HepG2 (cell line): ENCODE results near the gene GPSM1. TPM values are rescaled to one million over a fixed set of nuclear protein-coding genes. Genes with fewer than 3 reads are reported as not detected.

ENCODE experiments used
- ATAC-seq: fragments of 200-7000 bp; cut with Tn5 transposase; 3 replicates; pipeline ENCODE4 v1.9.1; 2020; ENCODE audit warnings: mild to moderate bottlenecking, moderate library complexity
- BruUV-seq: library from RNA; stranded (reverse); fragments of 400-500 nt; replicated peaks from 2 replicates; lab custom pipeline; 2021; lab: Mats Ljungman, UMichigan
- CTCF ChIA-PET: fragments of 300-600 bp; formaldehyde crosslinking; extraction: SDS; loops from one replicate; lab custom pipeline; 2021; ENCODE audit warnings: low total read pairs, inconsistent platforms, low intra/inter-chr PET ratio; lab: Yijun Ruan, JAX
- POLR2A ChIA-PET: fragments of 350-600 bp; sonication (Branson Sonifier 250); formaldehyde crosslinking; loops from one replicate; lab custom pipeline; 2020; ENCODE audit warnings: antibody characterized with exemption, inconsistent platforms; lab: Yijun Ruan, JAX
- DNase-seq: peaks from one replicate; pipeline ENCODE4 v3.0.0-alpha.2; 2015; ENCODE audit warnings: low spot score
- FAIRE-seq: peaks from 3 replicates; lab custom pipeline; 2011; peaks lifted over from hg19 to GRCh38; lab: Jason Lieb, UNC
- H2AFZ ChIP-seq: one replicate; pipeline ENCODE4 v1.6.1; 2011; ENCODE audit warnings: low read length, inconsistent platforms
- H3K27ac ChIP-seq: fragments of 300-600 bp; 3 replicates; pipeline ENCODE4 v1.8.0; 2011; ENCODE audit warnings: mixed run types, mild to moderate bottlenecking, mixed read lengths, low read length, inconsistent platforms; ENCODE audit not compliant: insufficient read depth; ENCODE audit errors: extremely low read length
- H3K27me3 ChIP-seq, 2 experiments: fragments of 200-600 bp in 1 of 2; 2 replicates in 1 of 2; 3 replicates in 1 of 2; pipeline versions ENCODE4 v1.6.0 to v1.8.0; 2011; ENCODE audit warnings: low read length in 2 of 2, mild to moderate bottlenecking in 2 of 2, moderate library complexity in 2 of 2, inconsistent platforms in 1 of 2; ENCODE audit not compliant: insufficient read depth in 2 of 2, control insufficient read depth in 1 of 2
- H3K36me3 ChIP-seq, 2 experiments: fragments of 200-600 bp in 1 of 2; replicated peaks in 1 of 2; 2 replicates in 1 of 2; 3 replicates in 1 of 2; pipeline versions ENCODE4 v1.5.1 to v1.8.0; 2011; ENCODE audit warnings: low read length in 2 of 2, inconsistent platforms in 1 of 2; ENCODE audit not compliant: insufficient read depth in 2 of 2, control insufficient read depth in 1 of 2
- H3K4me1 ChIP-seq: 2 replicates; pipeline ENCODE4 v1.5.1; 2012; ENCODE audit warnings: low read length, inconsistent platforms; ENCODE audit not compliant: insufficient read depth
- H3K4me2 ChIP-seq: 2 replicates; pipeline ENCODE4 v1.6.0; 2011; ENCODE audit warnings: low read depth, low read length, inconsistent platforms
- H3K4me3 ChIP-seq, 3 experiments: fragments of 200-600 bp in 1 of 3; sonication (generic), shearing (Covaris generic) in 1 of 3; replicated peaks in 1 of 3; 2 replicates each; pipeline ENCODE4 v1.5.1; 2011 to 2016; ENCODE audit warnings: low read length in 3 of 3, inconsistent platforms in 2 of 3, low read depth in 2 of 3, mild to moderate bottlenecking in 2 of 3, control low read depth in 1 of 3, mixed read lengths in 1 of 3; ENCODE audit not compliant: insufficient read depth in 1 of 3
- H3K79me2 ChIP-seq: one replicate; pipeline ENCODE4 v1.6.1; 2011; ENCODE audit warnings: low read length, inconsistent platforms; ENCODE audit not compliant: insufficient read depth
- H3K9ac ChIP-seq: 2 replicates; pipeline ENCODE4 v1.6.0; 2011; ENCODE audit warnings: mild to moderate bottlenecking, low read depth, low read length, inconsistent platforms; ENCODE audit not compliant: insufficient read depth
- H3K9me3 ChIP-seq: 2 replicates; pipeline ENCODE4 v1.5.1; 2012; ENCODE audit warnings: mild to moderate bottlenecking, low read length
- H4K20me1 ChIP-seq: 2 replicates; pipeline ENCODE4 v1.6.0; 2011; ENCODE audit warnings: inconsistent platforms, mild to moderate bottlenecking, low read length, moderate library complexity; ENCODE audit not compliant: insufficient read depth
- GRHL1 ChIP-seq: sonication (generic); formaldehyde crosslinking; conservative IDR thresholded peaks from 2 replicates; pipeline ENCODE4 v1.8.0; 2022; ENCODE audit warnings: missing genetic modification reagents
- IKZF1 ChIP-seq: fragments of 450-650 bp; IDR thresholded peaks from 2 replicates; pipeline ENCODE4 v1.7.1; 2016
- KDM3A ChIP-seq: IDR thresholded peaks from 2 replicates; pipeline ENCODE4 v1.6.1; 2018; ENCODE audit warnings: low read depth, missing compliant biosample characterization
- MYPOP ChIP-seq: sonication (generic); formaldehyde crosslinking; IDR thresholded peaks from 2 replicates; pipeline ENCODE4 v1.8.1; 2023; ENCODE audit warnings: mild to moderate bottlenecking, moderate library complexity, missing genetic modification reagents
- NFE2L2 ChIP-seq: fragments of 150-350 bp; IDR thresholded peaks from 2 replicates; pipeline ENCODE4 v1.6.1; 2014; ENCODE audit warnings: low read length
- RXRA ChIP-seq: sonication (generic); formaldehyde crosslinking; IDR thresholded peaks from 2 replicates; pipeline ENCODE4 v1.5.1; 2020; ENCODE audit warnings: missing genetic modification reagents
- SMAD3 ChIP-seq: sonication (generic); formaldehyde crosslinking; IDR thresholded peaks from 2 replicates; pipeline ENCODE4 v1.4.0; 2020; ENCODE audit warnings: missing genetic modification reagents
- STAG1 ChIP-seq: sonication (generic); formaldehyde crosslinking; IDR thresholded peaks from 2 replicates; pipeline ENCODE4 v1.4.0; 2020; ENCODE audit warnings: missing genetic modification reagents
- ZNF143 ChIP-seq: sonication (generic); formaldehyde crosslinking; IDR thresholded peaks from 2 replicates; pipeline ENCODE4 v1.4.0; 2020; ENCODE audit warnings: missing genetic modification reagents
- ZNF335 ChIP-seq: sonication (generic); formaldehyde crosslinking; IDR thresholded peaks from 2 replicates; pipeline ENCODE4 v1.4.0; 2020; ENCODE audit warnings: missing genetic modification reagents
- ZNF354B ChIP-seq: sonication (generic); formaldehyde crosslinking; IDR thresholded peaks from 2 replicates; pipeline ENCODE4 v1.8.0; 2022; ENCODE audit warnings: mild to moderate bottlenecking, missing genetic modification reagents
- ZNF652 ChIP-seq: IDR thresholded peaks from 2 replicates; pipeline ENCODE4 v1.6.1; 2016; ENCODE audit warnings: low read depth, borderline replicate concordance
- ZNF777 ChIP-seq: sonication (generic); formaldehyde crosslinking; IDR thresholded peaks from 2 replicates; pipeline ENCODE4 v1.4.0; 2020; ENCODE audit warnings: missing genetic modification reagents
- WGBS: methylation state at CpG from one replicate; pipeline ENCODE4 v1.1.6; 2017; ENCODE audit warnings: low lambda C conversion rate; 5-methylcytosine and 5-hydroxymethylcytosine counted together
- in situ Hi-C: cut with HindIII; loops from 2 replicates; pipeline ENCODE4 v1.10.0; 2017; ENCODE audit warnings: low pct_unique_long_range_greater_than_20kb; ENCODE audit not compliant: extremely low pct_ligation_motif_present
- intact Hi-C: fragments of 100-400 bp; cut with micrococcal nuclease; formaldehyde crosslinking; loops from one replicate; pipeline ENCODE4 v1.10.0; 2022; ENCODE audit not compliant: unreplicated experiment
- polyA plus RNA-seq, 8 experiments: library from polyadenylated mRNA; depleted of rRNA in 3 of 8; stranded (reverse) in 7 of 8; unstranded in 1 of 8; fragments of >200 nt; fragmentation: Illumina TruSeq in 4 of 8; extraction: Trizol in 4 of 8; gene quantifications; 2 replicates each; pipeline versions ENCODE4 v1.2.1 to v1.2.3, GENCODE V29; 2011 to 2016; ENCODE audit warnings: low read depth in 4 of 8, missing spikeins in 1 of 8, mixed read lengths in 1 of 8; ENCODE audit not compliant: insufficient read depth in 1 of 8
- total RNA-seq, 5 experiments: library from RNA; depleted of rRNA; stranded (reverse); fragments of >200 nt; fragmentation: Illumina TruSeq; extraction: Trizol; gene quantifications; 2 replicates each; pipeline ENCODE4 v1.2.3, GENCODE V29; 2016; ENCODE audit warnings: low read depth in 1 of 5
- TF ChIP-seq, protein P1 (sequence below): sonication (generic); formaldehyde crosslinking; IDR thresholded peaks from 2 replicates; pipeline ENCODE4 v1.5.0; 2020; ENCODE audit warnings: missing genetic modification reagents
- TF ChIP-seq, protein P2 (sequence below): sonication (generic); formaldehyde crosslinking; IDR thresholded peaks from 2 replicates; pipeline ENCODE4 v1.4.0; 2020; ENCODE audit warnings: missing genetic modification reagents
- TF ChIP-seq, protein P3 (sequence below): sonication (generic); formaldehyde crosslinking; IDR thresholded peaks from 2 replicates; pipeline ENCODE4 v1.9.0; 2022; ENCODE audit warnings: low read depth, missing genetic modification reagents

GPSM1 gene
- total and polyA plus RNA-seq, 2 of the 13 experiments (the other 11 are each of a cell fraction or from before 2014, with no cell fraction given): 1.0 to 2.4 TPM

DNA sequence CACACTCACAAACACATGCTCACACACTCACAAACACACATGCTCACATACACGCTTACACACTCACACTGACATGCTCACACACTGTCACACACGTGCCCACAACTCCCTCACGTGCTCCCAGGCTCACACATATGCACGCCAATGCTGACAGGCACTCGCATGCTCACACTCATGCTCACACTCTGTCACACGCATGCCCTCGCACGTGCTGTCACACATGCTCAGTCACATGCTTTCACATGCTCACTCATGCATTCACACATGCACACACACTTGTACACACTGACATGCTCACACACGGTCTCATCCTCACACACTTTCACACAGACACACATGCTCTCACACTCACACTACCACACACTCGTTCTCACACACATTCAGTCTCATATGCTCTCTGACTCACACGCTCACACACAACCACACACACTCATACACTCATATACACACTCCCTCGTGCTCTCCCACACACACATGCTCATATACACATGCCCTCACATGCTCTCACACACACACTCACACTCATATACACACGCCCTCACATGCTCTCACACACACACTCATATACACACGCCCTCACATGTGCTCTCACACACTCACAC is 33.8 kb upstream of the GPSM1 start:
- CTCF ChIA-PET: no interaction called here
- H3K9ac ChIP-seq: no peak overlapping the region
- POLR2A ChIA-PET: no interaction called here
- H3K27me3 ChIP-seq: peaks cover 14 to 45% of the 10 kb centered on the region in 2 experiments
- intact Hi-C loops (no loop called here), in situ Hi-C loops (no loop called here)
- no peaks in the 10 kb centered on the region for H4K20me1 ChIP-seq
- no peaks in the 10 kb centered on the region for H3K79me2 ChIP-seq
- no peak overlapping the region for H3K27ac ChIP-seq
- ATAC-seq (no peak), DNase-seq (no peak), FAIRE-seq (no peak)
- H3K9me3 ChIP-seq: no peaks in the 10 kb centered on the region
- no peak overlapping the region for H2AFZ ChIP-seq
- no peak overlapping the region for H3K4me3 ChIP-seq
- H3K4me1 ChIP-seq: peaks cover 50% of the 10 kb centered on the region
- no peaks in the 10 kb centered on the region for H3K36me3 ChIP-seq
- no TSS peak for BruUV-seq
- no peak overlapping the region for H3K4me2 ChIP-seq
- WGBS: 53% methylated on average over 14 of the region's 14 CpGs
- TF ChIP-seq, protein P1, sequence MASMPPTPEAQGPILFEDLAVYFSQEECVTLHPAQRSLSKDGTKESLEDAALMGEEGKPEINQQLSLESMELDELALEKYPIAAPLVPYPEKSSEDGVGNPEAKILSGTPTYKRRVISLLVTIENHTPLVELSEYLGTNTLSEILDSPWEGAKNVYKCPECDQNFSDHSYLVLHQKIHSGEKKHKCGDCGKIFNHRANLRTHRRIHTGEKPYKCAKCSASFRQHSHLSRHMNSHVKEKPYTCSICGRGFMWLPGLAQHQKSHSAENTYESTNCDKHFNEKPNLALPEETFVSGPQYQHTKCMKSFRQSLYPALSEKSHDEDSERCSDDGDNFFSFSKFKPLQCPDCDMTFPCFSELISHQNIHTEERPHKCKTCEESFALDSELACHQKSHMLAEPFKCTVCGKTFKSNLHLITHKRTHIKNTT (CRISPR knock-in tag): no peak
- TF ChIP-seq ZNF335 (CRISPR knock-in tag) (no peak), ZNF652 (CRISPR knock-in tag) (no peak), NFE2L2 (no peak), ZNF777 (CRISPR knock-in tag) (no peak), STAG1 (CRISPR knock-in tag) (no peak), KDM3A (no peak), RXRA (no peak), GRHL1 (CRISPR knock-in tag) (no peak), SMAD3 (no peak), ZNF354B (no peak), ZNF143 (CRISPR knock-in tag) (no peak), MYPOP (no peak), IKZF1 (peak; percentile 36; the same call in 1 of the 2 replicates)
- TF ChIP-seq, protein P2, sequence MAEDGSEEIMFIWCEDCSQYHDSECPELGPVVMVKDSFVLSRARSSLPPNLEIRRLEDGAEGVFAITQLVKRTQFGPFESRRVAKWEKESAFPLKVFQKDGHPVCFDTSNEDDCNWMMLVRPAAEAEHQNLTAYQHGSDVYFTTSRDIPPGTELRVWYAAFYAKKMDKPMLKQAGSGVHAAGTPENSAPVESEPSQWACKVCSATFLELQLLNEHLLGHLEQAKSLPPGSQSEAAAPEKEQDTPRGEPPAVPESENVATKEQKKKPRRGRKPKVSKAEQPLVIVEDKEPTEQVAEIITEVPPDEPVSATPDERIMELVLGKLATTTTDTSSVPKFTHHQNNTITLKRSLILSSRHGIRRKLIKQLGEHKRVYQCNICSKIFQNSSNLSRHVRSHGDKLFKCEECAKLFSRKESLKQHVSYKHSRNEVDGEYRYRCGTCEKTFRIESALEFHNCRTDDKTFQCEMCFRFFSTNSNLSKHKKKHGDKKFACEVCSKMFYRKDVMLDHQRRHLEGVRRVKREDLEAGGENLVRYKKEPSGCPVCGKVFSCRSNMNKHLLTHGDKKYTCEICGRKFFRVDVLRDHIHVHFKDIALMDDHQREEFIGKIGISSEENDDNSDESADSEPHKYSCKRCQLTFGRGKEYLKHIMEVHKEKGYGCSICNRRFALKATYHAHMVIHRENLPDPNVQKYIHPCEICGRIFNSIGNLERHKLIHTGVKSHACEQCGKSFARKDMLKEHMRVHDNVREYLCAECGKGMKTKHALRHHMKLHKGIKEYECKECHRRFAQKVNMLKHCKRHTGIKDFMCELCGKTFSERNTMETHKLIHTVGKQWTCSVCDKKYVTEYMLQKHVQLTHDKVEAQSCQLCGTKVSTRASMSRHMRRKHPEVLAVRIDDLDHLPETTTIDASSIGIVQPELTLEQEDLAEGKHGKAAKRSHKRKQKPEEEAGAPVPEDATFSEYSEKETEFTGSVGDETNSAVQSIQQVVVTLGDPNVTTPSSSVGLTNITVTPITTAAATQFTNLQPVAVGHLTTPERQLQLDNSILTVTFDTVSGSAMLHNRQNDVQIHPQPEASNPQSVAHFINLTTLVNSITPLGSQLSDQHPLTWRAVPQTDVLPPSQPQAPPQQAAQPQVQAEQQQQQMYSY (CRISPR knock-in tag): no peak
- TF ChIP-seq, protein P3, sequence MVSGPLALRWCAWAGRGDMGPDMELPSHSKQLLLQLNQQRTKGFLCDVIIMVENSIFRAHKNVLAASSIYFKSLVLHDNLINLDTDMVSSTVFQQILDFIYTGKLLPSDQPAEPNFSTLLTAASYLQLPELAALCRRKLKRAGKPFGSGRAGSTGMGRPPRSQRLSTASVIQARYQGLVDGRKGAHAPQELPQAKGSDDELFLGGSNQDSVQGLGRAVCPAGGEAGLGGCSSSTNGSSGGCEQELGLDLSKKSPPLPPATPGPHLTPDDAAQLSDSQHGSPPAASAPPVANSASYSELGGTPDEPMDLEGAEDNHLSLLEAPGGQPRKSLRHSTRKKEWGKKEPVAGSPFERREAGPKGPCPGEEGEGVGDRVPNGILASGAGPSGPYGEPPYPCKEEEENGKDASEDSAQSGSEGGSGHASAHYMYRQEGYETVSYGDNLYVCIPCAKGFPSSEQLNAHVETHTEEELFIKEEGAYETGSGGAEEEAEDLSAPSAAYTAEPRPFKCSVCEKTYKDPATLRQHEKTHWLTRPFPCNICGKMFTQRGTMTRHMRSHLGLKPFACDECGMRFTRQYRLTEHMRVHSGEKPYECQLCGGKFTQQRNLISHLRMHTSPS (CRISPR knock-in tag): no peak
